ENCODE measurements around the gene NTN3.

The NTN3 gene

GRCh38 chr16:2515180-2515851 is 44.2 kb downstream of the NTN3 start:
- DNase-seq, result no peak

DNA sequence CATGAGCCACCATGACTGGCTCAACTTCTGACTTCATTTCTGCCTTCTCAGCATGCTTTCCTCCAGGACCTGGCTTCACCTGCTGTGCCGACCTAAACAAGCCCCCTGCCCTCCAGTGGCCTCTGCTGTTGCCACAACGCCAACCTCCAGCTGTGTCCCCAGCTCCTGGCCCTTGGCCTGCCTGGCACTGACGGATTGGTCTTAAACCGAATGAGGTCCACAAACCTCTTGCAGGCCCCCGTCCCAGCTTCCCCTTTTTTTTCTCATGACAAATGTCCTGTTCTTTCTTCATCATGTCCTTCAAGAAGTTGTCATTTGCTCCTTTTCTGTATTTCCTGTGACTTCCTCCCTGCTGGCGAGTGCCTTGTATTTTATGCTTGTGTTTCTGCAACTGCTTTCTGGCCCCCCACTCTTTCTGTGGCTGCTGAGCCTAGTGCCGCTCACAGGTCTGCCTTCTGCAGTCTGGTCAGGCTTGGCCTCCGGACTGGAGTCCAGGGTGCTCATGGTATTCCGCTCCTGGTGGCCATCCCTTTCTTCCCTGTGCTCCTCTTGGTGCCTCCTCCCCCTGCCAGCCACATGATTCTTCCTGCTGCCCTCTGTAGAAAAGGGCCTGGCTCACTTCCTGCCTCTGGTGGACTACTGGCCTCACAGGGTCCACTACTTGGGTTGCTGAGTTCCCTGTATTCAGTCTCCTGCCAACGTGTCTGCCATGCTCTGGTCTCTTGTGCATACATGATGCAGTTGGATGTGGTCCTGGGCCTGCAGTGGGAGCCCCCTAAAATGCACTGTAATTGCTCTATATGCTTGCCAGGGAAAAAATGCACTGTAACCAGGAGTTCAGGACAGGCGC is 45.5 kb downstream of the NTN3 start:
- DNase-seq, result no peak

- DNase-seq, result no peak
Observed at GRCh38 chr16:2517954-2518605, 47.0 kb downstream of the NTN3 start.

DNA sequence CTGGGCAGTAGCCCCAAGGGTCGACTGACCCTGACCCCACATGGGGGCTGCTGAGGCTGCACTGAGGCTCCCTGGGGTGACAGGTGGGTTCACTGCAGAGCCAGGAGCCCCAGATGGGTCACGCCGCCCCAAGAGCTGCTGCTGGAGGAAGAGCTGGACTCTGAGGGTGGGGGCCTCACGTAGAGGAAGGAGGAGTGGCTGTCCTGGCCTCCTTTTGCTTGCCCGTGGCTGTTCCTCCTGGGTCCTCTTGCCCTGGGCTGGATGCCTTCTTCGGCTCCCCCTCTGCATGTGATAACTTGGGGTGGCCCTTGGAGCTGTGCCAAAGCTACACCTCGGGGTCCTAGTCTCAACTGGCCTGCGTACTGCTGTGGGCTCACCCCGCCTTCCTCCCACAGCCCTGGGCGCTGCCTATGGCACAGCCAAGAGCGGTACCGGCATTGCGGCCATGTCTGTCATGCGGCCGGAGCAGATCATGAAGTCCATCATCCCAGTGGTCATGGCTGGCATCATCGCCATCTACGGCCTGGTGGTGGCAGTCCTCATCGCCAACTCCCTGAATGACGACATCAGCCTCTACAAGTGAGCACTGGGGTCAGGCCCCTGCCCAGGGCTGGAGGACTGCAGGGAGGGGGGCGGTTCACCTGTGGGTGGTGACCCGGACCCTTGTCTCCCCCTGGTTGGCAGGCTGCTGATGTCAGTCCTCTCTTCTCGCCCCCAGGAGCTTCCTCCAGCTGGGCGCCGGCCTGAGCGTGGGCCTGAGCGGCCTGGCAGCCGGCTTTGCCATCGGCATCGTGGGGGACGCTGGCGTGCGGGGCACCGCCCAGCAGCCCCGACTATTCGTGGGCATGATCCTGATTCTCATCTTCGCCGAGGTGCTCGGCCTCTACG is 48.0 kb downstream of the NTN3 start:
- no peak for DNase-seq

- no peak for DNase-seq
Observed at GRCh38 chr16:2519711-2520080, 48.6 kb downstream of the NTN3 start.

GRCh38 chr16:2520097-2520783 is 49.1 kb downstream of the NTN3 start, which contains the start of gene AMDHD2:
TSS of gene AMDHD2 (plus strand) at chr16:2520371. CDS start at chr16:2520459, 88 bp downstream.
- peak; percentile 73 to 95 (median 87) for DNase-seq

DNA sequence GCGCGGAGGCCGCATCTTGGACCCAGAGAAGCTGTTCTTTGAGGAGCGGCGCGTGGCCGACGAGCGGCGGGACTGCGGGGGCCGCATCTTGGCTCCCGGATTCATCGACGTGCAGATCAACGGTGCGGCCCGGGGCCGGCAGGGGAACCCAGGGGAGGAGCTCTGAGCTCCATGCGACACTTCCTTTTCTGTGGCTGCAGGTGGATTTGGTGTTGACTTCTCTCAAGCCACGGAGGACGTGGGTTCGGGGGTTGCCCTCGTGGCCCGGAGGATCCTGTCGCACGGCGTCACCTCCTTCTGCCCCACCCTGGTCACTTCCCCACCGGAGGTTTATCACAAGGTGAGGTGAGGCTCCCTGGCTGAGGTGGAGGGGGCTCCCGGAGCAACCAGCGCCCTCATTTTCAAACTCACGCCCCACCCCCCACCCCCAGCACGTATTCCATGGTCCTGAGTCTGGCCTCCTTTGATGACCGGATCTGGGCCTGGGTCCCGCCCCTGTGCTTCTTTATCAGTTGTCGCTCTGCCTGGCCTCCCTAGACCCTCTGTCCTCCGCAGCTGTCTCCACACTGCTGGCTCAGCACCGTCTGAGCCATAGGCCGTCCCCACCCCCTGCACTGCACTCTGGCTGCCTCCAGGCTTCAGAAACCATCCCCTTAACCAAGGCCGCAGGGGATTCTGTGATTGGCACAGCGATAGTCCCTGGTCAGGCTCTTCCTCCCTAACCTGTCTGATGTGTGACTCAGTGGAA is 49.9 kb downstream of the NTN3 start:
- peak; percentile 18 to 87 (median 72) for DNase-seq

Measured in T-helper 2 cell (primary cell).